Ishikawa (cell line): ENCODE results near the gene KMT5B.

Source experiments
- CEBPB ChIP-seq: IDR thresholded peaks from 2 replicates; pipeline ENCODE4 v1.6.1; 2012
- CREB1 ChIP-seq: IDR thresholded peaks from 2 replicates; pipeline ENCODE4 v1.6.1; 2012; ENCODE audit warnings: low read depth
- EGR1 ChIP-seq: IDR thresholded peaks from 2 replicates; pipeline ENCODE4 v1.6.1; 2012
- EP300 ChIP-seq: IDR thresholded peaks from 2 replicates; pipeline ENCODE4 v1.6.1; 2012; ENCODE audit warnings: borderline replicate concordance
- MAX ChIP-seq: IDR thresholded peaks from 2 replicates; pipeline ENCODE4 v1.6.1; 2012
- NFIC ChIP-seq: IDR thresholded peaks from 2 replicates; pipeline ENCODE4 v1.6.1; 2012
- RAD21 ChIP-seq: IDR thresholded peaks from 2 replicates; pipeline ENCODE4 v1.6.1; 2012; ENCODE audit warnings: low read depth
- TAF1 ChIP-seq: IDR thresholded peaks from 2 replicates; pipeline ENCODE4 v1.6.1; 2012; ENCODE audit warnings: low read depth, mild to moderate bottlenecking
- USF1 ChIP-seq: IDR thresholded peaks from 2 replicates; pipeline ENCODE4 v1.6.1; 2012
- YY1 ChIP-seq: IDR thresholded peaks from 2 replicates; pipeline ENCODE4 v1.6.1; 2012; ENCODE audit warnings: low read depth
- ZBTB7A ChIP-seq: IDR thresholded peaks from 2 replicates; pipeline ENCODE4 v1.6.1; 2012; ENCODE audit warnings: low read depth
- TF ChIP-seq, protein P1 (sequence below): IDR thresholded peaks from 2 replicates; pipeline ENCODE4 v1.6.1; 2012; ENCODE audit warnings: low read depth, mild to moderate bottlenecking

GRCh38 chr11:68148071-68148805 lies 64.9 kb downstream of the KMT5B start:
- TF ChIP-seq RAD21 (no peak), CEBPB (no peak), USF1 (no peak), EP300 (no peak), EGR1 (no peak), TAF1 (no peak), MAX (no peak), YY1 (no peak), ZBTB7A (no peak), NFIC (no peak), CREB1 (no peak)
- TF ChIP-seq, protein P1, sequence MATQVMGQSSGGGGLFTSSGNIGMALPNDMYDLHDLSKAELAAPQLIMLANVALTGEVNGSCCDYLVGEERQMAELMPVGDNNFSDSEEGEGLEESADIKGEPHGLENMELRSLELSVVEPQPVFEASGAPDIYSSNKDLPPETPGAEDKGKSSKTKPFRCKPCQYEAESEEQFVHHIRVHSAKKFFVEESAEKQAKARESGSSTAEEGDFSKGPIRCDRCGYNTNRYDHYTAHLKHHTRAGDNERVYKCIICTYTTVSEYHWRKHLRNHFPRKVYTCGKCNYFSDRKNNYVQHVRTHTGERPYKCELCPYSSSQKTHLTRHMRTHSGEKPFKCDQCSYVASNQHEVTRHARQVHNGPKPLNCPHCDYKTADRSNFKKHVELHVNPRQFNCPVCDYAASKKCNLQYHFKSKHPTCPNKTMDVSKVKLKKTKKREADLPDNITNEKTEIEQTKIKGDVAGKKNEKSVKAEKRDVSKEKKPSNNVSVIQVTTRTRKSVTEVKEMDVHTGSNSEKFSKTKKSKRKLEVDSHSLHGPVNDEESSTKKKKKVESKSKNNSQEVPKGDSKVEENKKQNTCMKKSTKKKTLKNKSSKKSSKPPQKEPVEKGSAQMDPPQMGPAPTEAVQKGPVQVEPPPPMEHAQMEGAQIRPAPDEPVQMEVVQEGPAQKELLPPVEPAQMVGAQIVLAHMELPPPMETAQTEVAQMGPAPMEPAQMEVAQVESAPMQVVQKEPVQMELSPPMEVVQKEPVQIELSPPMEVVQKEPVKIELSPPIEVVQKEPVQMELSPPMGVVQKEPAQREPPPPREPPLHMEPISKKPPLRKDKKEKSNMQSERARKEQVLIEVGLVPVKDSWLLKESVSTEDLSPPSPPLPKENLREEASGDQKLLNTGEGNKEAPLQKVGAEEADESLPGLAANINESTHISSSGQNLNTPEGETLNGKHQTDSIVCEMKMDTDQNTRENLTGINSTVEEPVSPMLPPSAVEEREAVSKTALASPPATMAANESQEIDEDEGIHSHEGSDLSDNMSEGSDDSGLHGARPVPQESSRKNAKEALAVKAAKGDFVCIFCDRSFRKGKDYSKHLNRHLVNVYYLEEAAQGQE: no peak
